ENCODE results near the gene CEP152. TPM values are rescaled to one million over a fixed set of nuclear protein-coding genes. Genes with fewer than 3 reads are reported as not detected.
"Not testable (repeated sequence)": the region's sequence is repeated elsewhere in the genome, so short reads cannot be mapped to it uniquely, and the experiment has no call there.

The CEP152 gene
- total RNA-seq, 1 donor from 2014 or later = 15.4 TPM

GRCh38 chr15:48855501-48856440 lies 44.9 kb upstream of the CEP152 start:
- Mint-ChIP-seq H3K27ac (no peak overlapping the region), H3K4me1 (no peaks in the 10 kb centered on the region), H3K9me3 (no peaks in the 10 kb centered on the region), H3K27me3 (peaks cover 20% of the 10 kb centered on the region), H3K4me3 (no peak overlapping the region), H3K36me3 (ENCODE audit: low read depth) (no peaks in the 10 kb centered on the region)
- intact Hi-C loops (cut with micrococcal nuclease) = loop anchor here (2.0 kb wide), 1 partner anchor 497 kb away; no protein-coding TSS in a partner anchor
- no peak for TF ChIP-seq CTCF (IDR thresholded peaks at IDR 0.05)
- ATAC-seq (ENCODE audit: low read depth) = no peak
- ChIA-PET CTCF (no interaction called here), POLR2A (no interaction called here)
- DNase-seq = no peak

- CTCF ChIA-PET; H3K4me3 Mint-ChIP-seq; H3K36me3 Mint-ChIP-seq (ENCODE audit: low read depth); intact Hi-C loops (cut with micrococcal nuclease); ATAC-seq (ENCODE audit: low read depth); H3K4me1 Mint-ChIP-seq; H3K27ac Mint-ChIP-seq; POLR2A ChIA-PET; DNase-seq; H3K9me3 Mint-ChIP-seq: not testable (repeated sequence)
- H3K27me3 Mint-ChIP-seq = peaks cover 18% of the 10 kb centered on the region
These were observed 43.6 kb upstream of the CEP152 start for GRCh38 chr15:48854434-48854833.

GRCh38 chr15:48851956-48852355 lies 41.1 kb upstream of the CEP152 start:
- Mint-ChIP-seq H3K27me3 (peaks cover 27% of the 10 kb centered on the region), H3K9me3 (no peaks in the 10 kb centered on the region), H3K36me3 (ENCODE audit: low read depth) (no peaks in the 10 kb centered on the region), H3K27ac (no peak overlapping the region), H3K4me1 (no peaks in the 10 kb centered on the region), H3K4me3 (no peak overlapping the region)
- intact Hi-C loops (cut with micrococcal nuclease) = no loop called here
- CTCF ChIA-PET = no interaction called here
- POLR2A ChIA-PET = no interaction called here
- ATAC-seq (ENCODE audit: low read depth) (no peak), DNase-seq (no peak)
- no peak for TF ChIP-seq CTCF (IDR thresholded peaks at IDR 0.05)

GRCh38 chr15:48850648-48851047 lies 39.8 kb upstream of the CEP152 start:
- H3K4me1 Mint-ChIP-seq = no peaks in the 10 kb centered on the region
- intact Hi-C loops (cut with micrococcal nuclease) = no loop called here
- DNase-seq = no peak
- POLR2A ChIA-PET = no interaction called here
- no peak for TF ChIP-seq CTCF (IDR thresholded peaks at IDR 0.05)
- peaks cover 27% of the 10 kb centered on the region for H3K27me3 Mint-ChIP-seq
- H3K4me3 Mint-ChIP-seq = no peak overlapping the region
- CTCF ChIA-PET = no interaction called here
- no peaks in the 10 kb centered on the region for H3K36me3 Mint-ChIP-seq (ENCODE audit: low read depth)
- no peaks in the 10 kb centered on the region for H3K9me3 Mint-ChIP-seq
- no peak for ATAC-seq (ENCODE audit: low read depth)
- H3K27ac Mint-ChIP-seq = no peak overlapping the region

GRCh38 chr15:48845123-48845522 lies 34.3 kb upstream of the CEP152 start:
- intact Hi-C loops (cut with micrococcal nuclease) = no loop called here
- DNase-seq = no peak
- no peak for TF ChIP-seq CTCF (IDR thresholded peaks at IDR 0.05)
- peaks cover 2% of the 10 kb centered on the region for H3K9me3 Mint-ChIP-seq
- no peaks in the 10 kb centered on the region for H3K36me3 Mint-ChIP-seq (ENCODE audit: low read depth)
- POLR2A ChIA-PET = no interaction called here
- ATAC-seq (ENCODE audit: low read depth) = no peak
- no peak overlapping the region for H3K4me3 Mint-ChIP-seq
- H3K4me1 Mint-ChIP-seq = no peaks in the 10 kb centered on the region
- H3K27me3 Mint-ChIP-seq = peaks cover 10% of the 10 kb centered on the region
- CTCF ChIA-PET = no interaction called here
- H3K27ac Mint-ChIP-seq = no peak overlapping the region

All from activated B cell treated with CpG ODN at 0.5 μM for 24 hours (primary cell).